MCF 10A (cell line): Measurements from ENCODE around the gene CSK. TPM values are rescaled to one million over a fixed set of nuclear protein-coding genes. Genes with fewer than 3 reads are reported as not detected.
A peak's percentile ranks its signal among the peaks of the same experiment; 100 is the strongest.
"Not testable (repeated sequence)": the region's sequence is repeated elsewhere in the genome, so short reads cannot be mapped to it uniquely, and the experiment has no call there.

Source experiments
- BruUV-seq: library from RNA; stranded (reverse); fragments of 400-500 nt; replicated peaks from 2 replicates; lab custom pipeline; 2021; lab: Mats Ljungman, UMichigan
- CTCF ChIA-PET: fragments of 300-600 bp; sonication (Branson Sonifier 250); formaldehyde crosslinking; extraction: SDS; loops from one replicate; lab custom pipeline; 2021; ENCODE audit warnings: antibody characterized with exemption, inconsistent platforms; lab: Yijun Ruan, JAX
- POLR2A ChIA-PET: fragments of 300-600, 350-650 bp; sonication (Branson Sonifier 250); formaldehyde crosslinking; extraction: SDS; loops from one replicate; lab custom pipeline; 2020; ENCODE audit warnings: antibody characterized with exemption, inconsistent platforms; lab: Yijun Ruan, JAX
- DNase-seq: peaks from one replicate; pipeline ENCODE4 v3.0.0-alpha.2; 2018; ENCODE audit not compliant: unreplicated experiment
- H3K27ac Mint-ChIP-seq: one replicate; pipeline ENCODE4 v1.8.0; 2022; ENCODE audit warnings: mild to moderate bottlenecking, low read depth, mixed read lengths; ENCODE audit not compliant: unreplicated experiment
- H3K27me3 Mint-ChIP-seq: one replicate; pipeline ENCODE4 v1.8.0; 2022; ENCODE audit warnings: mixed read lengths; ENCODE audit not compliant: insufficient read depth, unreplicated experiment
- H3K36me3 Mint-ChIP-seq: one replicate; pipeline ENCODE4 v1.8.0; 2022; ENCODE audit warnings: mild to moderate bottlenecking, moderate library complexity, mixed read lengths; ENCODE audit not compliant: insufficient read depth, unreplicated experiment
- H3K4me1 Mint-ChIP-seq: one replicate; pipeline ENCODE4 v1.8.0; 2022; ENCODE audit warnings: mixed read lengths; ENCODE audit not compliant: insufficient read depth, unreplicated experiment
- H3K4me3 Mint-ChIP-seq: one replicate; pipeline ENCODE4 v1.8.0; 2022; ENCODE audit warnings: mild to moderate bottlenecking, moderate library complexity, mixed read lengths; ENCODE audit not compliant: unreplicated experiment
- H3K9me3 Mint-ChIP-seq: one replicate; pipeline ENCODE4 v1.8.0; 2022; ENCODE audit warnings: mixed read lengths; ENCODE audit not compliant: unreplicated experiment
- CTCF ChIP-seq: fragments of 200-600 bp; IDR thresholded peaks from one replicate; pipeline ENCODE4 v1.8.0; 2022; ENCODE audit warnings: antibody characterized with exemption, mild to moderate bottlenecking; ENCODE audit not compliant: unreplicated experiment
- intact Hi-C: fragments of 100-400 bp; cut with micrococcal nuclease; formaldehyde crosslinking; loops from 2 replicates; pipeline ENCODE4 v1.14.1; 2022
- total RNA-seq: library from RNA; stranded (reverse); gene quantifications from 2 replicates; pipeline ENCODE4 v1.2.3, GENCODE V29; 2022

CSK gene
- total RNA-seq, 1 experiment from 2014 or later, result 65.3 TPM

GRCh38 chr15:74785194-74786032 lies 3.5 kb downstream of the CSK start:
- DNase-seq, result no peak
- intact Hi-C loops, result loop anchor here (10.0 kb wide), 1 partner anchor 419 kb away; the partner anchor contains the start of gene C15orf39
- no TSS peak for BruUV-seq
- no peaks in the 10 kb centered on the region for H3K9me3 Mint-ChIP-seq
- ChIA-PET CTCF (interaction anchor here (0.6 to 4.1 kb wide), 11 partner anchors 8 to 153 kb away, joined by 3 to 27 read pairs (median 3); no protein-coding TSS in a partner anchor), POLR2A (interaction anchor here (0.7 to 1.6 kb wide), 2 partner anchors 119 to 164 kb away, joined by 3 read pairs; no protein-coding TSS in a partner anchor)
- H3K36me3 Mint-ChIP-seq, result no peaks in the 10 kb centered on the region
- TF ChIP-seq CTCF, result no peak
- peak overlapping the region; percentile 11 for H3K4me3 Mint-ChIP-seq
- H3K27ac Mint-ChIP-seq, result peak overlapping the region; percentile 20
- H3K27me3 Mint-ChIP-seq, result no peaks in the 10 kb centered on the region
- peaks cover 44% of the 10 kb centered on the region for H3K4me1 Mint-ChIP-seq

GRCh38 chr15:74786081-74786480 lies 4.2 kb downstream of the CSK start:
- H3K27me3 Mint-ChIP-seq, DNase-seq, H3K27ac Mint-ChIP-seq, BruUV-seq, H3K9me3 Mint-ChIP-seq, H3K4me3 Mint-ChIP-seq, H3K36me3 Mint-ChIP-seq: not testable (repeated sequence)
- ChIA-PET CTCF (interaction anchor here (0.6 to 4.1 kb wide), 4 partner anchors 13 to 126 kb away, joined by 3 to 27 read pairs (median 4); no protein-coding TSS in a partner anchor), POLR2A (interaction anchor here (1.4 kb wide), 1 partner anchor 9 kb away, joined by 3 read pairs; no protein-coding TSS in a partner anchor)
- intact Hi-C loops, result loop anchor here (10.0 kb wide), 1 partner anchor 419 kb away; the partner anchor contains the start of gene C15orf39
- peaks cover 46% of the 10 kb centered on the region for H3K4me1 Mint-ChIP-seq

GRCh38 chr15:74786551-74787165 lies 4.8 kb downstream of the CSK start:
- TF ChIP-seq CTCF, result no peak
- Mint-ChIP-seq H3K27ac (no peak overlapping the region), H3K4me1 (peaks cover 46% of the 10 kb centered on the region), H3K4me3 (no peak overlapping the region), H3K27me3 (no peaks in the 10 kb centered on the region), H3K9me3 (no peaks in the 10 kb centered on the region), H3K36me3 (no peaks in the 10 kb centered on the region)
- DNase-seq, result no peak
- ChIA-PET POLR2A (interaction anchor here (1.4 kb wide), 1 partner anchor 9 kb away, joined by 3 read pairs; no protein-coding TSS in a partner anchor), CTCF (interaction anchor here (0.7 to 4.1 kb wide), 6 partner anchors 10 to 152 kb away, joined by 3 to 27 read pairs (median 6); no protein-coding TSS in a partner anchor)
- no TSS peak for BruUV-seq
- intact Hi-C loops, result loop anchor here (10.0 kb wide), 1 partner anchor 418 kb away; the partner anchor contains the start of gene C15orf39

- ChIA-PET POLR2A (interaction anchor here (1.1 to 1.4 kb wide), 3 partner anchors 8 to 83 kb away, joined by 3 to 7 read pairs (median 5); no protein-coding TSS in a partner anchor), CTCF (interaction anchor here (0.6 to 4.1 kb wide), 10 partner anchors 9 to 153 kb away, joined by 3 to 27 read pairs (median 4); no protein-coding TSS in a partner anchor)
- intact Hi-C loops, result loop anchor here (10.0 kb wide), 1 partner anchor 417 kb away; the partner anchor contains the start of gene C15orf39
- Mint-ChIP-seq H3K27me3 (no peaks in the 10 kb centered on the region), H3K9me3 (no peaks in the 10 kb centered on the region), H3K27ac (no peak overlapping the region), H3K4me3 (no peak overlapping the region), H3K36me3 (no peaks in the 10 kb centered on the region), H3K4me1 (peaks cover 53% of the 10 kb centered on the region)
- no peak for TF ChIP-seq CTCF
- DNase-seq, result peak; percentile 40
- no TSS peak for BruUV-seq
Observed at GRCh38 chr15:74787251-74788041, 5.6 kb downstream of the CSK start.
